Nephron progenitor cell (in vitro differentiated cells): ENCODE data around the gene NTRK2.

Experiments
- DNase-seq: peaks from one replicate; pipeline ENCODE4 v3.0.0; 2021
- H3K27ac Mint-ChIP-seq: 2 replicates; pipeline ENCODE4 v1.8.0; 2021; ENCODE audit warnings: mild to moderate bottlenecking, moderate library complexity, mixed read lengths
- H3K27me3 Mint-ChIP-seq: 2 replicates; pipeline ENCODE4 v1.8.0; 2021; ENCODE audit warnings: mild to moderate bottlenecking, low read depth, mixed read lengths; ENCODE audit not compliant: poor library complexity
- H3K36me3 Mint-ChIP-seq: 2 replicates; pipeline ENCODE4 v1.8.0; 2021; ENCODE audit warnings: low read depth, mixed read lengths
- H3K4me1 Mint-ChIP-seq: 2 replicates; pipeline ENCODE4 v1.8.0; 2021; ENCODE audit warnings: mixed read lengths
- H3K4me3 Mint-ChIP-seq: 2 replicates; pipeline ENCODE4 v1.8.0; 2021; ENCODE audit warnings: mild to moderate bottlenecking, moderate library complexity, mixed read lengths
- H3K9me3 Mint-ChIP-seq: 2 replicates; pipeline ENCODE4 v1.8.0; 2021; ENCODE audit warnings: mild to moderate bottlenecking, moderate library complexity, mixed read lengths
- CTCF ChIP-seq: fragments of 200-600 bp; sonication (generic); IDR thresholded peaks from 2 replicates; pipeline ENCODE4 v1.5.0; 2021; ENCODE audit warnings: antibody characterized with exemption

Gene NTRK2

DNA sequence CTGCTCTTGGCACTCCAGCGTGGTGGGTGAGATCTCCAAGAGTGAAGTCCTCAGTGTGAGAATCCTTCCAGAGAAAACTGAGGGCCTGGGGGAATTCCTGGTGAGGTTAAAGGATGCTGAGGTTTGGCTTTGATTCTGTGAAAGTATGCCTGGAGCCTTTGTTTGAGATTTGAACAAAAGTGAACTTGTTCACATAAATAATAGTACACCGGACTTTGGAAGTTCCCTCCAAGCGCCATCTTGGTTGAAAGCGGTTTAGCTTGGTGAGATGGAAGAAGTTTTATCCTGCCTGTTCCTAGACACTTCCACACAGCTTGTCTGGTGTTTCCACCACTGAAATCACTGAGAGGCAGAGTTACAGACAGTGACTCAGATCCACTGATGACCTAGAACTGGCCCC, 286.4 kb downstream of the NTRK2 start:
- Mint-ChIP-seq H3K27me3 (peaks cover 10% of the 10 kb centered on the region), H3K36me3 (peaks cover 5% of the 10 kb centered on the region), H3K9me3 (peaks cover 9% of the 10 kb centered on the region), H3K4me3 (no peak overlapping the region), H3K27ac (no peak overlapping the region), H3K4me1 (peaks cover 14% of the 10 kb centered on the region)
- no peak for TF ChIP-seq CTCF
- DNase-seq: no peak

GRCh38 chr9:84959339-84959738, 289.8 kb downstream of the NTRK2 start:
- TF ChIP-seq CTCF: no peak
- H3K36me3 Mint-ChIP-seq: peaks cover 5% of the 10 kb centered on the region
- H3K27ac Mint-ChIP-seq: no peak overlapping the region
- peaks cover 2% of the 10 kb centered on the region for H3K4me1 Mint-ChIP-seq
- H3K4me3 Mint-ChIP-seq: no peak overlapping the region
- DNase-seq: no peak
- H3K9me3 Mint-ChIP-seq: peaks cover 9% of the 10 kb centered on the region
- H3K27me3 Mint-ChIP-seq: peaks cover 6% of the 10 kb centered on the region

GRCh38 chr9:84966876-84967830, 297.6 kb downstream of the NTRK2 start:
- peaks cover 8% of the 10 kb centered on the region for H3K27me3 Mint-ChIP-seq
- TF ChIP-seq CTCF: peak; percentile 49
- no peaks in the 10 kb centered on the region for H3K36me3 Mint-ChIP-seq
- H3K9me3 Mint-ChIP-seq: no peaks in the 10 kb centered on the region
- peak; percentile 40 for DNase-seq
- H3K4me1 Mint-ChIP-seq: no peaks in the 10 kb centered on the region
- H3K27ac Mint-ChIP-seq: no peak overlapping the region
- H3K4me3 Mint-ChIP-seq: no peak overlapping the region

GRCh38 chr9:84969084-84969483, 299.6 kb downstream of the NTRK2 start:
- H3K4me1 Mint-ChIP-seq: no peaks in the 10 kb centered on the region
- H3K27ac Mint-ChIP-seq: no peak overlapping the region
- no peak for TF ChIP-seq CTCF
- no peaks in the 10 kb centered on the region for H3K36me3 Mint-ChIP-seq
- no peaks in the 10 kb centered on the region for H3K9me3 Mint-ChIP-seq
- H3K4me3 Mint-ChIP-seq: no peak overlapping the region
- no peak for DNase-seq
- peaks cover 4% of the 10 kb centered on the region for H3K27me3 Mint-ChIP-seq

GRCh38 chr9:84969736-84970135, 300.2 kb downstream of the NTRK2 start:
- no peak for DNase-seq
- no peak for TF ChIP-seq CTCF
- no peak overlapping the region for H3K27ac Mint-ChIP-seq
- H3K9me3 Mint-ChIP-seq: no peaks in the 10 kb centered on the region
- no peak overlapping the region for H3K4me3 Mint-ChIP-seq
- H3K36me3 Mint-ChIP-seq: no peaks in the 10 kb centered on the region
- no peaks in the 10 kb centered on the region for H3K4me1 Mint-ChIP-seq
- peaks cover 4% of the 10 kb centered on the region for H3K27me3 Mint-ChIP-seq

GRCh38 chr9:84970432-84970831, 300.9 kb downstream of the NTRK2 start:
- Mint-ChIP-seq H3K9me3 (no peaks in the 10 kb centered on the region), H3K4me3 (no peak overlapping the region), H3K4me1 (peaks cover 5% of the 10 kb centered on the region), H3K27ac (no peak overlapping the region), H3K36me3 (no peaks in the 10 kb centered on the region), H3K27me3 (peaks cover 4% of the 10 kb centered on the region)
- DNase-seq: no peak
- no peak for TF ChIP-seq CTCF
